Measurements from ENCODE around the gene GIPC3.

DNA sequence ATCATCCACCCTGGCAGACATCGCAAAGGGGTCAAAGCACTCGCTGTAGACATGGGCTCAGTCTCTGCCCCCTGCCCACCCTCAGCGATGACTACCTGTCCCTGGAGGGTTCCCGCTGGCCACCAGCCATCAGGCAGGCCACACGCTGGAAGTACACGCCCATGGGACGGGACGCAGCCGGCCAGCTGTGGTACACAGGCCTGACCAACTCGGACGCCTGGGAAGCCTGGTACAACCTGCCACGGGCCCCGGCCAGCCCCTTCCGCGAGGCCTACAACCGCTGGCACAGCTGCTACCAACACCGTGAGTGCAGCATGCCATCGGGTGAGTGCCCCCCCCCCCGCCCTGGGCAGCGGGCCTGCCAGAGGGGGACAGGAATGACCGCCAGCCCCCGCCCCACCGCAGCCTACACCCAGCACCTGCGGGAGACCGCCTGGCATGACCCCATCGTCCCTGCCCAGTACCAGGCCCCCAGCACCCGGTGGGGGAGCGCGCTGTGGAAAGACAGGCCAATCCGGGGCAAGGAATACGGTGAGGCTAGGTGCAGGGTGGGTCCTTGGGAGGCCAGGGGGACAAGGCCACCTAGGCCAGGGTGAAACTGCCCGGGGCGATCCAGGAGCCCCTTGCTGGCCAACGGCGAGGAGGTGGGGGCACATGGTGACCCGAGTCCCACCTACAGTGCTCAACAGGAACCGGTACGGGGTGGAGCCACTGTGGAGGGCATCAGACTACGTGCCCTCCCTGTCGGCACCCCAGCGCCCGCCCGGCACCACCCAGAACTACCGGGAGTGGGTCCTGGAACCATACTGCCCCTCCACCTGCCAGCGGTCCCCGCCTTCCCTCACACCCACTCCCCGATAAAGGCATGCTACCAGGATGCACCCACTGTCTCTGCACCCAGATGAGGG, 41.9 kb upstream of the GIPC3 start:
- no peak for TF ChIP-seq POLR2A (IDR thresholded peaks at IDR 0.05)
- TF ChIP-seq, protein P1, sequence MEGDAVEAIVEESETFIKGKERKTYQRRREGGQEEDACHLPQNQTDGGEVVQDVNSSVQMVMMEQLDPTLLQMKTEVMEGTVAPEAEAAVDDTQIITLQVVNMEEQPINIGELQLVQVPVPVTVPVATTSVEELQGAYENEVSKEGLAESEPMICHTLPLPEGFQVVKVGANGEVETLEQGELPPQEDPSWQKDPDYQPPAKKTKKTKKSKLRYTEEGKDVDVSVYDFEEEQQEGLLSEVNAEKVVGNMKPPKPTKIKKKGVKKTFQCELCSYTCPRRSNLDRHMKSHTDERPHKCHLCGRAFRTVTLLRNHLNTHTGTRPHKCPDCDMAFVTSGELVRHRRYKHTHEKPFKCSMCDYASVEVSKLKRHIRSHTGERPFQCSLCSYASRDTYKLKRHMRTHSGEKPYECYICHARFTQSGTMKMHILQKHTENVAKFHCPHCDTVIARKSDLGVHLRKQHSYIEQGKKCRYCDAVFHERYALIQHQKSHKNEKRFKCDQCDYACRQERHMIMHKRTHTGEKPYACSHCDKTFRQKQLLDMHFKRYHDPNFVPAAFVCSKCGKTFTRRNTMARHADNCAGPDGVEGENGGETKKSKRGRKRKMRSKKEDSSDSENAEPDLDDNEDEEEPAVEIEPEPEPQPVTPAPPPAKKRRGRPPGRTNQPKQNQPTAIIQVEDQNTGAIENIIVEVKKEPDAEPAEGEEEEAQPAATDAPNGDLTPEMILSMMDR (IDR thresholded peaks at IDR 0.05): no peak
- no peak for TF ChIP-seq POLR2AphosphoS5 (IDR thresholded peaks at IDR 0.05)
